ENCODE data around the gene GPR55.

- TF ChIP-seq NR3C1 (CRISPR knock-in tag; conservative IDR thresholded peaks at IDR 0.05; ENCODE audit: low read depth) = no peak
- TF ChIP-seq ATF1 (CRISPR knock-in tag; IDR thresholded peaks at IDR 0.05) = no peak
- TF ChIP-seq RELA (CRISPR knock-in tag; IDR thresholded peaks at IDR 0.05; ENCODE audit: borderline replicate concordance) = no peak
Observed at GRCh38 chr2:230933521-230934180, 8.6 kb upstream of the GPR55 start.

All from WTC11 (cell line).